Panc1 (cell line): ENCODE measurements around the gene ARL15. TPM values are rescaled to one million over a fixed set of nuclear protein-coding genes. Genes with fewer than 3 reads are reported as not detected.

Experiments used
- ATAC-seq: fragments of 200-7000 bp; cut with Tn5 transposase; 2 replicates; pipeline ENCODE4 v1.9.1; 2020; ENCODE audit warnings: mild to moderate bottlenecking, moderate library complexity
- BruUV-seq: library from RNA; stranded (reverse); fragments of 400-500 nt; replicated peaks from 2 replicates; lab custom pipeline; 2021; lab: Mats Ljungman, UMichigan
- CTCF ChIA-PET: fragments of 300-600 bp; sonication (Branson Sonifier 250); formaldehyde crosslinking; loops from one replicate; lab custom pipeline; 2022; ENCODE audit warnings: antibody characterized with exemption; lab: Charles Lee
- POLR2A ChIA-PET: fragments of 300-600 bp; sonication (Branson Sonifier 250); formaldehyde crosslinking; loops from one replicate; lab custom pipeline; 2022; ENCODE audit warnings: antibody characterized with exemption; lab: Charles Lee
- DNase-seq: peaks from one replicate; pipeline ENCODE4 v3.0.0-alpha.2; 2010; ENCODE audit warnings: low read depth, low spot score
- H3K27ac ChIP-seq: 2 replicates; pipeline ENCODE4 v1.5.1; 2011; ENCODE audit warnings: mild to moderate bottlenecking, low read length, inconsistent platforms
- H3K27me3 ChIP-seq: fragments of 200-500 bp; sonication (Bioruptor generic); 2 replicates; pipeline ENCODE4 v1.6.0; 2014; ENCODE audit warnings: low read length, inconsistent platforms; ENCODE audit not compliant: control insufficient read depth, insufficient read depth
- H3K36me3 ChIP-seq: fragments of 200-500 bp; sonication (Bioruptor generic); 2 replicates; pipeline ENCODE4 v1.5.1; 2014; ENCODE audit warnings: inconsistent platforms, mild to moderate bottlenecking, low read length, moderate library complexity; ENCODE audit not compliant: control insufficient read depth, insufficient read depth
- H3K4me1 ChIP-seq: 2 replicates; pipeline ENCODE4 v1.5.1; 2011; ENCODE audit warnings: inconsistent platforms, mild to moderate bottlenecking, low read length, moderate library complexity; ENCODE audit not compliant: control insufficient read depth, insufficient read depth
- H3K4me3 ChIP-seq, 2 experiments: 2 replicates each; pipeline ENCODE4 v1.5.1; 2011 to 2012; ENCODE audit warnings: low read depth in 2 of 2, low read length in 2 of 2, mild to moderate bottlenecking in 2 of 2, inconsistent platforms in 1 of 2, moderate library complexity in 1 of 2
- H3K9me3 ChIP-seq: fragments of 200-500 bp; sonication (Bioruptor generic); 2 replicates; pipeline ENCODE4 v1.5.1; 2014; ENCODE audit warnings: low read depth, mild to moderate bottlenecking, inconsistent platforms, low read length, moderate library complexity; ENCODE audit not compliant: control insufficient read depth, insufficient read depth
- CTCF ChIP-seq: fragments of 450-650 bp; IDR thresholded peaks from 2 replicates; pipeline ENCODE4 v1.5.1; 2017; ENCODE audit warnings: mild to moderate bottlenecking
- POLR2AphosphoS5 ChIP-seq: IDR thresholded peaks from 2 replicates; pipeline ENCODE4 v1.6.1; 2012; ENCODE audit warnings: mild to moderate bottlenecking, low read depth, low read length, moderate library complexity
- SIN3A ChIP-seq: IDR thresholded peaks from 2 replicates; pipeline ENCODE4 v1.6.1; 2012; ENCODE audit warnings: low read depth, mild to moderate bottlenecking, low read length, moderate library complexity, borderline replicate concordance; ENCODE audit not compliant: insufficient read depth
- TCF7L2 ChIP-seq: IDR thresholded peaks from 2 replicates; pipeline ENCODE4 v1.6.1; 2011; ENCODE audit warnings: mild to moderate bottlenecking, low read depth, low read length, inconsistent platforms
- in situ Hi-C: cut with HindIII; loops from 2 replicates; pipeline ENCODE4 v1.10.0; 2016; ENCODE audit warnings: low sequenced_read_pairs, low pct_unique_long_range_greater_than_20kb
- intact Hi-C: fragments of 100-400 bp; cut with micrococcal nuclease; formaldehyde crosslinking; loops from one replicate; pipeline ENCODE4 v1.10.0; 2022; ENCODE audit not compliant: unreplicated experiment
- total RNA-seq: library from RNA; stranded (reverse); gene quantifications from one replicate; pipeline ENCODE4 v1.2.1, GENCODE V29; 2021; ENCODE audit not compliant: unreplicated experiment
- TF ChIP-seq, protein P1 (sequence below), 2 experiments: IDR thresholded peaks; 2 replicates each; pipeline ENCODE4 v1.6.1; 2011 to 2012; ENCODE audit warnings: low read depth in 2 of 2, control low read depth in 1 of 2, low read length in 1 of 2, mild to moderate bottlenecking in 1 of 2, moderate library complexity in 1 of 2; ENCODE audit not compliant: insufficient read depth in 1 of 2

Gene ARL15
- total RNA-seq, 1 experiment from 2014 or later: 16.5 TPM

GRCh38 chr5:54177058-54177457, 133.3 kb downstream of the ARL15 start:
- ChIA-PET POLR2A (no interaction called here), CTCF (no interaction called here)
- intact Hi-C loops: no loop called here
- Histone ChIP-seq H3K36me3 (no peaks in the 10 kb centered on the region), H3K4me1 (no peaks in the 10 kb centered on the region), H3K27me3 (no peaks in the 10 kb centered on the region), H3K9me3 (no peaks in the 10 kb centered on the region), H3K27ac (no peak overlapping the region), H3K4me3 (no peak overlapping the region)
- DNase-seq: no peak
- ATAC-seq: no peak
- in situ Hi-C loops: no loop called here
- no peak for TF ChIP-seq TCF7L2
- TF ChIP-seq POLR2AphosphoS5: no peak
- no peak for TF ChIP-seq CTCF
- TF ChIP-seq, protein P1, sequence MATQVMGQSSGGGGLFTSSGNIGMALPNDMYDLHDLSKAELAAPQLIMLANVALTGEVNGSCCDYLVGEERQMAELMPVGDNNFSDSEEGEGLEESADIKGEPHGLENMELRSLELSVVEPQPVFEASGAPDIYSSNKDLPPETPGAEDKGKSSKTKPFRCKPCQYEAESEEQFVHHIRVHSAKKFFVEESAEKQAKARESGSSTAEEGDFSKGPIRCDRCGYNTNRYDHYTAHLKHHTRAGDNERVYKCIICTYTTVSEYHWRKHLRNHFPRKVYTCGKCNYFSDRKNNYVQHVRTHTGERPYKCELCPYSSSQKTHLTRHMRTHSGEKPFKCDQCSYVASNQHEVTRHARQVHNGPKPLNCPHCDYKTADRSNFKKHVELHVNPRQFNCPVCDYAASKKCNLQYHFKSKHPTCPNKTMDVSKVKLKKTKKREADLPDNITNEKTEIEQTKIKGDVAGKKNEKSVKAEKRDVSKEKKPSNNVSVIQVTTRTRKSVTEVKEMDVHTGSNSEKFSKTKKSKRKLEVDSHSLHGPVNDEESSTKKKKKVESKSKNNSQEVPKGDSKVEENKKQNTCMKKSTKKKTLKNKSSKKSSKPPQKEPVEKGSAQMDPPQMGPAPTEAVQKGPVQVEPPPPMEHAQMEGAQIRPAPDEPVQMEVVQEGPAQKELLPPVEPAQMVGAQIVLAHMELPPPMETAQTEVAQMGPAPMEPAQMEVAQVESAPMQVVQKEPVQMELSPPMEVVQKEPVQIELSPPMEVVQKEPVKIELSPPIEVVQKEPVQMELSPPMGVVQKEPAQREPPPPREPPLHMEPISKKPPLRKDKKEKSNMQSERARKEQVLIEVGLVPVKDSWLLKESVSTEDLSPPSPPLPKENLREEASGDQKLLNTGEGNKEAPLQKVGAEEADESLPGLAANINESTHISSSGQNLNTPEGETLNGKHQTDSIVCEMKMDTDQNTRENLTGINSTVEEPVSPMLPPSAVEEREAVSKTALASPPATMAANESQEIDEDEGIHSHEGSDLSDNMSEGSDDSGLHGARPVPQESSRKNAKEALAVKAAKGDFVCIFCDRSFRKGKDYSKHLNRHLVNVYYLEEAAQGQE (IDR thresholded peaks at IDR 0.05; ENCODE audit: insufficient read depth in 1 of 2, low read depth in 2 of 2, low read length in 1 of 2): no peak
- no peak for TF ChIP-seq SIN3A
- no TSS peak for BruUV-seq

GRCh38 chr5:54176066-54176830, 134.1 kb downstream of the ARL15 start:
- ATAC-seq (no peak), DNase-seq (no peak)
- in situ Hi-C loops (no loop called here), intact Hi-C loops (no loop called here)
- TF ChIP-seq TCF7L2 (no peak), POLR2AphosphoS5 (no peak), SIN3A (no peak), CTCF (no peak)
- TF ChIP-seq, protein P1 (IDR thresholded peaks at IDR 0.05; ENCODE audit: insufficient read depth in 1 of 2, low read depth in 2 of 2, low read length in 1 of 2): no peak
- Histone ChIP-seq H3K27me3 (no peaks in the 10 kb centered on the region), H3K4me1 (no peaks in the 10 kb centered on the region), H3K27ac (no peak overlapping the region), H3K9me3 (no peaks in the 10 kb centered on the region), H3K4me3 (no peak overlapping the region), H3K36me3 (no peaks in the 10 kb centered on the region)
- POLR2A ChIA-PET: no interaction called here
- CTCF ChIA-PET: no interaction called here
- no TSS peak for BruUV-seq
